Keratinocyte (primary cell): ENCODE results near the gene ROBO2. TPM values are rescaled to one million over a fixed set of nuclear protein-coding genes. Genes with fewer than 3 reads are reported as not detected.

ENCODE experiments used
- DNase-seq: peaks from one replicate; pipeline ENCODE4 v3.0.0-alpha.2; 2011; ENCODE audit warnings: low read depth, missing footprints, low spot score
- FAIRE-seq: peaks from 2 replicates; lab custom pipeline; 2011; peaks lifted over from hg19 to GRCh38; lab: Jason Lieb, UNC
- H2AFZ ChIP-seq: 2 replicates; pipeline ENCODE4 v1.6.0; 2012; ENCODE audit warnings: low read length, control low read depth, inconsistent platforms; ENCODE audit not compliant: control insufficient read depth
- H3K27ac ChIP-seq: 2 replicates; pipeline ENCODE4 v1.5.1; 2011; ENCODE audit warnings: low read length; ENCODE audit not compliant: control insufficient read depth, insufficient read depth
- H3K27me3 ChIP-seq: 3 replicates; pipeline ENCODE4 v1.6.0; 2011; ENCODE audit warnings: low read length; ENCODE audit not compliant: control insufficient read depth, insufficient read depth; ENCODE audit errors: extremely low read depth
- H3K36me3 ChIP-seq, 2 experiments: 2 replicates in 1 of 2; 3 replicates in 1 of 2; pipeline ENCODE4 v1.5.1; 2011; ENCODE audit warnings: low read length in 2 of 2, mild to moderate bottlenecking in 1 of 2; ENCODE audit not compliant: control insufficient read depth in 2 of 2, insufficient read depth in 2 of 2; ENCODE audit errors: extremely low read depth in 1 of 2
- H3K4me1 ChIP-seq: 3 replicates; pipeline ENCODE4 v1.5.1; 2011; ENCODE audit warnings: low read length; ENCODE audit not compliant: control insufficient read depth, insufficient read depth; ENCODE audit errors: extremely low read depth
- H3K4me2 ChIP-seq: 3 replicates; pipeline ENCODE4 v1.6.0; 2011; ENCODE audit warnings: low read depth, low read length; ENCODE audit not compliant: control insufficient read depth, insufficient read depth; ENCODE audit errors: extremely low read depth
- H3K4me3 ChIP-seq, 3 experiments: fragments of 200-600 bp in 1 of 3; sonication (generic) in 1 of 3; 2 replicates in 2 of 3; 3 replicates in 1 of 3; pipeline ENCODE4 v1.5.1; 2011 to 2016; ENCODE audit warnings: low read length in 3 of 3, mild to moderate bottlenecking in 3 of 3, control low read depth in 2 of 3, inconsistent platforms in 1 of 3, low read depth in 1 of 3, mixed read lengths in 1 of 3, mixed run types in 1 of 3, moderate library complexity in 1 of 3; ENCODE audit not compliant: control insufficient read depth in 2 of 3, insufficient read depth in 2 of 3; ENCODE audit errors: extremely low read depth in 1 of 3
- H3K79me2 ChIP-seq: 2 replicates; pipeline ENCODE4 v1.6.0; 2012; ENCODE audit warnings: low read length; ENCODE audit not compliant: control insufficient read depth, insufficient read depth
- H3K9ac ChIP-seq: 3 replicates; pipeline ENCODE4 v1.6.0; 2011; ENCODE audit warnings: low read length; ENCODE audit not compliant: control insufficient read depth, insufficient read depth; ENCODE audit errors: extremely low read depth
- H3K9me1 ChIP-seq: 3 replicates; pipeline ENCODE4 v1.6.0; 2011; ENCODE audit warnings: low read length; ENCODE audit not compliant: control insufficient read depth, insufficient read depth; ENCODE audit errors: extremely low read depth
- H3K9me3 ChIP-seq: 2 replicates; pipeline ENCODE4 v1.5.1; 2012; ENCODE audit warnings: low read depth, low read length; ENCODE audit not compliant: control insufficient read depth
- H4K20me1 ChIP-seq: 3 replicates; pipeline ENCODE4 v1.6.0; 2011; ENCODE audit warnings: low read length; ENCODE audit not compliant: control insufficient read depth, insufficient read depth; ENCODE audit errors: extremely low read depth
- CTCF ChIP-seq, 3 experiments: IDR thresholded peaks in 1 of 3; conservative IDR thresholded peaks in 1 of 3; optimal IDR thresholded peaks in 1 of 3; 2 replicates in 2 of 3; 3 replicates in 1 of 3; pipeline versions ENCODE3 to v1.5.1; 2011; ENCODE audit warnings: low read length in 3 of 3, mild to moderate bottlenecking in 3 of 3, moderate library complexity in 2 of 3, control low read depth in 1 of 3, inconsistent platforms in 1 of 3; ENCODE audit not compliant: insufficient read depth in 2 of 3; ENCODE audit errors: extremely low read depth in 1 of 3
- EZH2 ChIP-seq: IDR thresholded peaks from one replicate; pipeline ENCODE4 v1.6.1; 2012; ENCODE audit warnings: inconsistent platforms, mild to moderate bottlenecking, low read length, moderate library complexity
- dilution Hi-C: fragments of 300-500 bp; cut with MboI; formaldehyde crosslinking; loops from one replicate; pipeline ENCODE4 v1.7.0; 2020; ENCODE audit warnings: low sequenced_read_pairs; ENCODE audit not compliant: extremely low pct_ligation_motif_present
- polyA plus RNA-seq, 5 experiments: library from polyadenylated mRNA; depleted of rRNA in 3 of 5; stranded (reverse) in 3 of 5; stranded (forward) in 1 of 5; unstranded in 1 of 5; fragments of >200 nt; gene quantifications; 1 replicate in 1 of 5; 2 replicates in 3 of 5; 3 replicates in 1 of 5; pipeline versions ENCODE4 v1.2.1 to v1.2.3, GENCODE V29; 2011 to 2012; ENCODE audit warnings: missing spikeins in 2 of 5, low read depth in 1 of 5, low replicate concordance in 1 of 5

ROBO2 gene
- polyA plus RNA-seq, 1 donor (not counting 4 experiments of a cell fraction or from before 2014, with no cell fraction given), result 0.30 TPM

- no peak for DNase-seq
- no peak for FAIRE-seq
- Histone ChIP-seq H3K4me2 (no peak overlapping the region), H3K9me3 (no peaks in the 10 kb centered on the region), H4K20me1 (no peaks in the 10 kb centered on the region), H3K79me2 (no peaks in the 10 kb centered on the region), H3K4me1 (no peaks in the 10 kb centered on the region), H3K36me3 (no peaks in the 10 kb centered on the region), H2AFZ (no peak overlapping the region), H3K4me3 (no peak overlapping the region), H3K27me3 (no peaks in the 10 kb centered on the region), H3K9me1 (no peaks in the 10 kb centered on the region), H3K9ac (no peak overlapping the region), H3K27ac (no peak overlapping the region)
- no peak for TF ChIP-seq EZH2
- no peak for TF ChIP-seq CTCF (optimal IDR thresholded peaks at IDR 0.05 in 1 of 3, IDR thresholded peaks at IDR 0.05 in 1 of 3, conservative IDR thresholded peaks at IDR 0.05 in 1 of 3; ENCODE audit: extremely low read depth in 1 of 3, insufficient read depth in 2 of 3, low read length in 3 of 3)
- dilution Hi-C loops, result no loop called here
Observed at GRCh38 chr3:77590191-77590590, 550.3 kb downstream of the ROBO2 start.

DNA sequence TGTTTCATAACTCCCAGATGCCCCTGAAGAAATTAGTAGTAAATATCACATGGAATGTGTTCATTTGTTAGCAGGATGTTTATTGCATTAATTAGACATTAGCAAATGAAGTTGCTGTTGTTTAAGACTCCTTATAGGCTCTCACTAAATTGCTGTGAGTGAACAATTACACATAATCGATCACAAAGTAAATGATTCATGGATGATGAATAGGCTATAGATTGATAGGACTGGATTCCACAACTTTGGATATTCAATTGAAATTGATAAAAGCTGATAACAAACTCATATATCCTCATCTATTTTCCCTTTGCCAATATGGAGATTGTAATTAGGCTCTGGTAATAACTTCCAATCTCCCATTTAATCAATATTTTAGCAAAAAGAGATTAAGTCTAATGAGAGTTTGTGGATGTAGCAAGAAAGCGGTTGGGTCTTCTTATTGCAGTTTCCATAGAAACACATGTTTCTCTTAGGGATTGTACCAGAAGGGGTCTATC, 555.5 kb downstream of the ROBO2 start:
- Histone ChIP-seq H3K4me2 (no peak overlapping the region), H3K9ac (no peak overlapping the region), H3K4me3 (no peak overlapping the region), H3K4me1 (no peaks in the 10 kb centered on the region), H3K27ac (no peak overlapping the region), H2AFZ (no peak overlapping the region), H3K79me2 (no peaks in the 10 kb centered on the region), H3K9me1 (no peaks in the 10 kb centered on the region), H3K27me3 (no peaks in the 10 kb centered on the region), H3K9me3 (no peaks in the 10 kb centered on the region), H4K20me1 (no peaks in the 10 kb centered on the region), H3K36me3 (no peaks in the 10 kb centered on the region)
- DNase-seq, result no peak
- no peak for FAIRE-seq
- no peak for TF ChIP-seq CTCF (optimal IDR thresholded peaks at IDR 0.05 in 1 of 3, IDR thresholded peaks at IDR 0.05 in 1 of 3, conservative IDR thresholded peaks at IDR 0.05 in 1 of 3; ENCODE audit: extremely low read depth in 1 of 3, insufficient read depth in 2 of 3, low read length in 3 of 3)
- no peak for TF ChIP-seq EZH2
- dilution Hi-C loops, result no loop called here
